ENCODE results near the gene SLC22A7.

DNA sequence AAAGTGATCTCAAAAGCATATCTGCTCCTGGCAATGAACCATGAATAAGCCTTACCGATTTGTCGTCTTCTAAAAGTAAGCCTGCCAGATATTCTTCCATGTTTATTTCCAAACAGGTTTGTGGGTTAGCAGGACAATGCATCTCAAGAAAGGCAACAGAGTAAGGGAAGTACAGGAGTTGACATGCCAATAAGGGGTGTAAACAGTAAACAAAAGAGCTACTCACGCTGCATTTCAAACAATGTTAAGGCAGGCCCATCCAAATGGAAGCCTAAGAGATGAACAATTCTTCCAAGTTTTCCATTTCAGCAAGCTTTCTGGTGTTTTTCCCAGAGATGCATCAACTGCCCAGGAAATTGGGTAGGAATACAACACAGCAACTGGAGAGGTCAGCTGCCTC is 38.3 kb downstream of the SLC22A7 start:
- TF ChIP-seq, protein P1, sequence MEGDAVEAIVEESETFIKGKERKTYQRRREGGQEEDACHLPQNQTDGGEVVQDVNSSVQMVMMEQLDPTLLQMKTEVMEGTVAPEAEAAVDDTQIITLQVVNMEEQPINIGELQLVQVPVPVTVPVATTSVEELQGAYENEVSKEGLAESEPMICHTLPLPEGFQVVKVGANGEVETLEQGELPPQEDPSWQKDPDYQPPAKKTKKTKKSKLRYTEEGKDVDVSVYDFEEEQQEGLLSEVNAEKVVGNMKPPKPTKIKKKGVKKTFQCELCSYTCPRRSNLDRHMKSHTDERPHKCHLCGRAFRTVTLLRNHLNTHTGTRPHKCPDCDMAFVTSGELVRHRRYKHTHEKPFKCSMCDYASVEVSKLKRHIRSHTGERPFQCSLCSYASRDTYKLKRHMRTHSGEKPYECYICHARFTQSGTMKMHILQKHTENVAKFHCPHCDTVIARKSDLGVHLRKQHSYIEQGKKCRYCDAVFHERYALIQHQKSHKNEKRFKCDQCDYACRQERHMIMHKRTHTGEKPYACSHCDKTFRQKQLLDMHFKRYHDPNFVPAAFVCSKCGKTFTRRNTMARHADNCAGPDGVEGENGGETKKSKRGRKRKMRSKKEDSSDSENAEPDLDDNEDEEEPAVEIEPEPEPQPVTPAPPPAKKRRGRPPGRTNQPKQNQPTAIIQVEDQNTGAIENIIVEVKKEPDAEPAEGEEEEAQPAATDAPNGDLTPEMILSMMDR (IDR thresholded peaks at IDR 0.05), result no peak
- no peak for TF ChIP-seq POLR2A (IDR thresholded peaks at IDR 0.05)
